Aorta (tissue), 5 donors: ENCODE results near the gene KRT7. TPM values are rescaled to one million over a fixed set of nuclear protein-coding genes. Genes with fewer than 3 reads are reported as not detected.

Experiments used
- ATAC-seq: fragments of 200-7000 bp; cut with Tn5 transposase; one replicate; pipeline ENCODE4 v1.9.1; 2022; ENCODE audit warnings: moderate library complexity; ENCODE audit not compliant: low FRiP score
- DNase-seq, 2 donors: peaks; one replicate each; pipeline ENCODE4 v3.0.0-alpha.2; 2020
- H3K27ac ChIP-seq, 2 donors: one replicate each; pipeline ENCODE4 v1.5.1; 2013; ENCODE audit warnings: low read length in 2 of 2, mild to moderate bottlenecking in 2 of 2, moderate library complexity in 2 of 2, control low read depth in 1 of 2, inconsistent platforms in 1 of 2, low read depth in 1 of 2
- H3K27me3 ChIP-seq, 2 donors: one replicate each; pipeline ENCODE4 v1.6.1; 2013; ENCODE audit warnings: control low read depth in 1 of 2, low read length in 1 of 2, mild to moderate bottlenecking in 1 of 2, moderate library complexity in 1 of 2; ENCODE audit not compliant: insufficient read depth in 2 of 2, control insufficient read depth in 1 of 2
- H3K36me3 ChIP-seq, 2 donors: one replicate each; pipeline ENCODE4 v1.6.1; 2013; ENCODE audit warnings: control low read depth in 1 of 2, low read length in 1 of 2, mild to moderate bottlenecking in 1 of 2; ENCODE audit not compliant: insufficient read depth in 2 of 2, control insufficient read depth in 1 of 2
- H3K4me1 ChIP-seq, 2 donors: one replicate each; pipeline ENCODE4 v1.6.1; 2013; ENCODE audit warnings: low read length in 2 of 2, control low read depth in 1 of 2, mild to moderate bottlenecking in 1 of 2, moderate library complexity in 1 of 2; ENCODE audit not compliant: insufficient read depth in 2 of 2, control insufficient read depth in 1 of 2
- H3K4me3 ChIP-seq, 2 donors: one replicate each; pipeline ENCODE4 v1.5.1; 2013; ENCODE audit warnings: low read length in 2 of 2, control low read depth in 1 of 2, mild to moderate bottlenecking in 1 of 2
- H3K9me3 ChIP-seq: one replicate; pipeline ENCODE4 v1.6.1; 2013; ENCODE audit warnings: mild to moderate bottlenecking, low read length; ENCODE audit not compliant: control insufficient read depth
- WGBS, 2 donors: extraction: QIAGEN DNeasy Blood & Tissue Kit; methylation state at CpG; one replicate each; pipeline ENCODE4 v1.1.7; 2013; 5-methylcytosine and 5-hydroxymethylcytosine counted together
- intact Hi-C, 2 donors: fragments of 100-400 bp; cut with DNase I; formaldehyde crosslinking; loops; one replicate each; pipeline versions ENCODE4 v1.14.2 to v1.15.0; 2022
- polyA plus RNA-seq, 2 donors: library from polyadenylated mRNA; stranded (reverse); fragments of 200-250 nt; gene quantifications; one replicate each; pipeline ENCODE4 v1.2.3, GENCODE V29; 2013
- total RNA-seq, 2 donors: library from RNA; stranded (reverse); fragmentation: NEBNext Ultra II Directional; extraction: Animal tissue kit (Norgen Biotek cat#: 25700); gene quantifications; one replicate each; pipeline ENCODE4 v1.2.1, GENCODE V29; 2021
- donor health status: healthy with polysubstance abuse.
- donor health status: Bipolar disorder and iron deficiency.
- donor health status: DM: no; HTN: no; CAD: no.
- donor health status: DM: no; HTN: no; CAD: no.
- donor health status: DM: yes; HTN: yes; CAD: no.

Gene KRT7
- total and polyA plus RNA-seq, 4 donors, result 8.7 to 110 (median 50.0) TPM

DNA sequence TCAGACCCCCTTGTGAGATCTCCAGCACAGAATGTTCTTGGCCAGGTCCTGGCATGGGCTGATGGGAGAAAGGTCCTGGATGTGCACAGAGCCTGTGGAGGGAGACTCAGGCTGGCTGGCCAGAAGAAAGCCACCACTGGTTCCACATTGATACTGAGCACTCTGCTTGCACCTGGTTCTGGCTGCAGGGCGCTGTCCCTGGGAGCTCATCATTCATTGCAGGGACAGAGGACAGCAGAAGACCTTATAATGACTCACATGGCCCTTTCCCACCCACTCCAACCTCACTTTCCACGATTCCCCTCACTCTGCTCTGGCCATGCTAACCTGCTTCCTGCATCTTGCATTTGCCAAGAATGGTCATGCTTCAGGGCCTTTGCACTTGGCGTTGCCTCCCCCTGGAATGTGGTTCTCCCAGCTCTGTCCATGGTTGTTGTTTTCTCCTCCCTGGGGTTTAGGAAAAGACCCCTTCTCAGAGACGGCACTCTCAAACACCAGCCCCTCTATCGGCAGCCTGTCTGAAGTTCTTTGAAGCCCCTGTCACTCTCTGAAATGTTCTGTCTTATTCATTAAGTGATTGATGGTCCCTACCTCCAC lies 10.3 kb downstream of the KRT7 start:
- Histone ChIP-seq H3K27me3 (no peaks in the 10 kb centered on the region), H3K36me3 (no peaks in the 10 kb centered on the region), H3K9me3 (no peaks in the 10 kb centered on the region), H3K4me3 (no peak overlapping the region), H3K4me1 (no peaks in the 10 kb centered on the region), H3K27ac (peak overlapping the region in 1 of 2 donors; percentile 63)
- no peak for ATAC-seq
- DNase-seq, result no peak
- intact Hi-C loops, result no loop called here
- WGBS, 2 donors, result 59 to 60% methylated on average over 5 of the region's 5 CpGs

DNA sequence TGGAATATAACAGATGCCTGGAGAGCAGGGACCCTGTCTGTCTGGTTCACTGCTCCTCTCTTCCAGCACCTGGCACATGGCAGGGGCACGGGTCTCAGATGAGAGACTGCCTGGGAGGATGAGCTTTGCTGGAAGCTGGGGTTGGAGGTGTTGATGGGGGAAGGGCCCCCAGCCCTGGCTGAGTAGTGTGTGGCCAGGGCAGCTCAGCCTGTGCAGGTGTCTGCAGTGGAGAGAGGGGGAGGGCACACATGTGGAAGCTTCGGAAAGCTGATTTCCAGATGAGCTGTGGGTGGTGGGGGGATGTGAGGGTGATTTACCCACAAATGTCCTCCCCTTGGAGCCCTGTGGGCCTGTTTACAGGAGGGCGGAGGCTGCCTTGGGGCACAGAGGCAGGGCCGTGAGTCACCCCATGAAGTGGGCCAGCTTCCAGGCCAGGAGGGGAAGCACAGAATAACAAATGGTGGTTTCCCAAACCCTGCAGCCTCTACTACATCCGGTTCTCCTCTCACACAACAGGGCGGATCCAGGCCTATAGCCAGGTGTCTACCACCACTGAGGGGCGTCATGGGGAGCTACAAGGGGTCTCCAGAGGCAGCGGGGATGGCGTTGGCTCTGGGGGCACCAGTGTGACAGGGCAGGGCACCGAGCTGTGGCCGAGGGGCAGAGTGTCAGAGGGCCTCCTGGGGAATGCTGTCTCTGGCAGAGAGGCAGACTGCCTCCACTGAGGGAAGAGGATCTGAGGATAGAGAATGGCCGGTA lies 11.0 kb downstream of the KRT7 start:
- Histone ChIP-seq H3K27me3 (no peaks in the 10 kb centered on the region), H3K27ac (peak overlapping the region in 1 of 2 donors; percentile 87), H3K36me3 (no peaks in the 10 kb centered on the region), H3K4me3 (no peak overlapping the region), H3K9me3 (no peaks in the 10 kb centered on the region), H3K4me1 (no peaks in the 10 kb centered on the region)
- WGBS, 2 donors, result 34 to 39% methylated on average over 12 of the region's 12 CpGs
- intact Hi-C loops, result loop anchor here in 1 of 2 donors (2.0 kb wide), 1 partner anchor 37 kb away; no protein-coding TSS in a partner anchor
- DNase-seq, result peak; percentile 95
- ATAC-seq, result peak; percentile 81

DNA sequence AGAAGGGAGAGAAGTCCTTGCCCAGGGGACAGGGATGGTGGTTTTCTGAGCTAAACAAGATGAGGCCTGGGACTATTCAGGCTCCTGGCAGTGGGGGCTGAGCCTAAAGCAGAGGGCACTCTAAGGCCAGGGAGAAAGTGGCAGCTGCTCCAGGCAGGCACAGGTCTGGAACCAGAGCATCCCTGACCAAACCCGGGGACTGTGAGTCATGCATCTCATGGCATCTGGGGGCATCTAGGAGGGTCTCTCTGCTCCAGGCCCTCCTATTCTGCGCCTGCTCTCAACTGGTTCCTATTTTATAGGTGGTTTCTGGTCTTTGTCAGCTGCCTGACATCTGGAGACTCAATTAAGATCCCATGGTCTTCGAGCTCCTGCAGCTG lies 11.6 kb downstream of the KRT7 start:
- DNase-seq (no peak), ATAC-seq (no peak)
- Histone ChIP-seq H3K27me3 (no peaks in the 10 kb centered on the region), H3K36me3 (no peaks in the 10 kb centered on the region), H3K27ac (peak overlapping the region in 1 of 2 donors; percentile 87), H3K4me1 (no peaks in the 10 kb centered on the region), H3K9me3 (no peaks in the 10 kb centered on the region), H3K4me3 (no peak overlapping the region)
- WGBS, 2 donors, result 84 to 85% methylated on average over 3 of the region's 3 CpGs
- intact Hi-C loops, result loop anchor here in 1 of 2 donors (2.0 kb wide), 1 partner anchor 36 kb away; no protein-coding TSS in a partner anchor

GRCh38 chr12:52245259-52245961 lies 12.4 kb downstream of the KRT7 start:
- H3K36me3 ChIP-seq, result no peaks in the 10 kb centered on the region
- no peak overlapping the region for H3K4me3 ChIP-seq
- ATAC-seq (no peak), DNase-seq (no peak)
- intact Hi-C loops, result loop anchor here in 1 of 2 donors (2.0 kb wide), 1 partner anchor 35 kb away; no protein-coding TSS in a partner anchor
- H3K27ac ChIP-seq, result peak overlapping the region in 1 of 2 donors; percentile 9
- H3K9me3 ChIP-seq, result no peaks in the 10 kb centered on the region
- H3K4me1 ChIP-seq, result no peaks in the 10 kb centered on the region
- WGBS, 2 donors, result 94 to 96% methylated on average over 20 of the region's 20 CpGs
- H3K27me3 ChIP-seq, result no peaks in the 10 kb centered on the region

GRCh38 chr12:52245962-52246569 lies 13.0 kb downstream of the KRT7 start:
- Histone ChIP-seq H3K27ac (peak overlapping the region in 1 of 2 donors; percentile 83), H3K27me3 (no peaks in the 10 kb centered on the region), H3K4me1 (no peaks in the 10 kb centered on the region), H3K4me3 (no peak overlapping the region), H3K9me3 (no peaks in the 10 kb centered on the region), H3K36me3 (no peaks in the 10 kb centered on the region)
- intact Hi-C loops, result loop anchor here in 1 of 2 donors (2.0 kb wide), 1 partner anchor 35 kb away; no protein-coding TSS in a partner anchor
- ATAC-seq, result no peak
- no peak for DNase-seq
- WGBS, 2 donors, result 76 to 90% methylated on average over 7 of the region's 7 CpGs

DNA sequence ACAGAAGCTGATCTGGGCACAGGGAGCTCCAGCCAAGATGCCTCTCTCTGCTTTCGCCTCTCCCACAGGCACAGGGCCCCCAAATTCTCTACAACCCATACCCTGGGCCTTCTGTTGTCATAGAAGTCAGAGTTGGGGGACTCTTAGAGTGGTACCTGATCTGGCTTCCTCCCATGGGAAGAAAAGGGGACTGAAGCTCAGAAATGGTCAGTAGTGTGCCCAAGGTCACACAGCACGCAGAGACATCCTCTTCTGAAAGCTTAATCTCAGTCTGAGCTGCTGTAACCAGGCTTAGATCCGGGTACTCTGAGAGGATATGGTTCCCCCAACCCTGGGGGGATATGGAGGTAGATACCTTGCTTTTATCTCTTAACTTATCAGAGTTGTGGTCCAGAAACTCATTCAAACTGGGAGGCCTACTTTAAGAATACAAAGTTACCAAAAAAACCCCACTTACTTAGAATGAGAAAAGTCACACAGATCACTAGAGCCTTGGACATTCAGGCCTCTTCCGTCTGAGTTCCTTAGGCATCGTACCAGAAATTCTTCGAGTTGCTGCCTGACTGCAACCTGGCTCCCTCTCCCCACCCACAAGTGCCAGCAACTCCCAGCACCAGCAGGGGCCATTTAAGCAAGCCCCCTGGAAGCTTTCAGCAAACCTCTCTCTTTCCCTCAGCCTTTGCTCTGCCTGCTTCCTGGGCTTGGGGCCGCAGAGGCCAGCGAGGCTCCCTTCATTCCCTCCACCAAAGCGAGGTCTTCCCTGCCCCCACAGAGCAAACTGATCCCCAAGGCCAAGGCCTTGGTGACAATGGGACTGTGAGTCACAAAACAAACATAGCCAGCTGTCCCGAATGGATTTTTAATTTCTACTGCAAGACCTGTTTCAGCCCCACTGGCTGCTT lies 13.9 kb downstream of the KRT7 start:
- Histone ChIP-seq H3K4me1 (no peaks in the 10 kb centered on the region), H3K27ac (peak overlapping the region; percentile 45 to 83), H3K9me3 (no peaks in the 10 kb centered on the region), H3K36me3 (no peaks in the 10 kb centered on the region), H3K27me3 (no peaks in the 10 kb centered on the region), H3K4me3 (no peak overlapping the region)
- ATAC-seq (no peak), DNase-seq (no peak)
- WGBS, 2 donors, result 42 to 44% methylated on average over 10 of the region's 10 CpGs
- intact Hi-C loops, result no loop called here

DNA sequence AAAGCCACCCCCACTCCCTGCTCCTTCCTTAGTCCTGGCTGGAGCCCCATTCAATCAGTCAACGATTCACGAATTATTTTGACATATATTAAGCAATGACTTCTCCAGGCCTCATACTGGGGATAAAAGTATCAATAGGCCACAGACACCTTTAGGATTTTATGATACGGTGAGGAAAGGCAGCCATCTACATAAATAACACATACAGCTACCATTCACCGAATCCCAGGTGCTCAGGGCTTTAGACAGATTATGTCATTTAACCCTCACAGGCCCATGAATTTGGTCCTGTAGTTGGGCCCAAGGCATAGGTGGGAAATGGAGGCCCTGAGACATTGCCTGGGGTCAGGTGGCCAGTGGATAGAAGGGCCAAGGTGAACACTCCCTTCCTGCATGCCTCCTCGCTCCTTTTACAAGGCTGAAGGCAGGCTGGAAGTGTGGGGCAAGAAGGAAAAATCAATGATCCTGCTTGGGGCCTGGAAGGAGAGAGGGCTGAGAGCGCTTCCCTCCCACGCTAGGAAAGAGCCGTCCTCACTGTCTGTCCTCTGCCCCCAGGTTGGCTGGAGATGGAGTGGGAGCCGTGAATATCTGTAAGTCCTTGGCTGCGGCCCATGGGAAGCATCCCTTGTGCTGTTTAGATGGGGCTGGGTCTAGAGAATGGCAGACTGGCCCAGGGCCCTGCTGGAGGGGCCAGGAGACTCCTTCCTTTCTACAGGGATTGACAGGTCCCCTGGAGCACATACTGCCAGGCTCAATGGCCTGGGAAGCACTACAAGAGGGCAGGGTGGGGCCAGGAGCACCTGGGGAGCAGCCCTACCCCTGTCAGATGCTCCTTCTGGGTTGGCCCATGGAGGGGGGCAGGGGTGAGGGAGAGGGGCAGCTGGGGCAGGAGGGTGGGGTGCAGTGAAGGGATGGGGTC lies 14.8 kb downstream of the KRT7 start:
- Histone ChIP-seq H3K4me3 (no peak overlapping the region), H3K4me1 (no peaks in the 10 kb centered on the region), H3K27ac (peak overlapping the region; percentile 16 to 73), H3K27me3 (no peaks in the 10 kb centered on the region), H3K36me3 (no peaks in the 10 kb centered on the region), H3K9me3 (no peaks in the 10 kb centered on the region)
- ATAC-seq, result no peak
- intact Hi-C loops, result no loop called here
- no peak for DNase-seq
- WGBS, 2 donors, result 74 to 80% methylated on average over 10 of the region's 10 CpGs
